Fibroblast of villous mesenchyme (primary cell): ENCODE measurements around the gene ADARB1. TPM values are rescaled to one million over a fixed set of nuclear protein-coding genes. Genes with fewer than 3 reads are reported as not detected.

Experiments used
- DNase-seq: peaks from one replicate; pipeline ENCODE4 v3.0.0-alpha.2; 2010; ENCODE audit warnings: low read depth
- H3K4me3 ChIP-seq: 2 replicates; pipeline ENCODE4 v1.5.1; 2011; ENCODE audit warnings: low read depth, mild to moderate bottlenecking, low read length
- CTCF ChIP-seq: IDR thresholded peaks from 2 replicates; pipeline ENCODE4 v1.5.1; 2012; ENCODE audit warnings: low read depth, mild to moderate bottlenecking, low read length; ENCODE audit not compliant: insufficient read depth
- total RNA-seq: library from RNA; depleted of rRNA; stranded (reverse); fragments of >200 nt; gene quantifications from 2 replicates; pipeline ENCODE4 v1.2.3, GENCODE V29; 2012

Gene ADARB1
- total RNA-seq, 1 donor: 16.4 TPM

- TF ChIP-seq CTCF: no peak
- H3K4me3 ChIP-seq: no peak overlapping the region
- no peak for DNase-seq
These were observed 50.2 kb downstream of the ADARB1 start for GRCh38 chr21:45124596-45124995.

DNA sequence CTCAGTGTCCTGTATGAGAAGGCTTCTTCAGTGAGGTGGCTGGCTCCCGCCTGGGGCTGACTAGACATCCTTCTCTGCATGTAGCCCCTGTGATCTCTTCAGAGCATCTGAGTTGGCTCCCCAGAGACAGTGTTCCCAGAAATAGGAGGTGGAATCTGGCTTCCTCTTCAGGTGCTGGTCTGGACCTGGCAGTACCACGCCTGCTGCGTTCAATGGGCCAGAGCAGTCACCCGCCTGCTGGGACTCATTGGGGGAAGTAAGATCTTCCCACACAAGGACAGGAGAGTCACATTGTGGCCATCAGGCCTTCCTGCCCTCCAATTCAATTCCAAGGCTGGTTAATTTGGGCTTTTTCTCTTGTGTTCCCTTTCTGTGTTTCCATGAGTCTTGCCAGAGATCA lies 51.0 kb downstream of the ADARB1 start:
- no peak for TF ChIP-seq CTCF
- no peak for DNase-seq
- no peak overlapping the region for H3K4me3 ChIP-seq

GRCh38 chr21:45126204-45126626 lies 51.8 kb downstream of the ADARB1 start:
- TF ChIP-seq CTCF: no peak
- no peak for DNase-seq
- no peak overlapping the region for H3K4me3 ChIP-seq

DNA sequence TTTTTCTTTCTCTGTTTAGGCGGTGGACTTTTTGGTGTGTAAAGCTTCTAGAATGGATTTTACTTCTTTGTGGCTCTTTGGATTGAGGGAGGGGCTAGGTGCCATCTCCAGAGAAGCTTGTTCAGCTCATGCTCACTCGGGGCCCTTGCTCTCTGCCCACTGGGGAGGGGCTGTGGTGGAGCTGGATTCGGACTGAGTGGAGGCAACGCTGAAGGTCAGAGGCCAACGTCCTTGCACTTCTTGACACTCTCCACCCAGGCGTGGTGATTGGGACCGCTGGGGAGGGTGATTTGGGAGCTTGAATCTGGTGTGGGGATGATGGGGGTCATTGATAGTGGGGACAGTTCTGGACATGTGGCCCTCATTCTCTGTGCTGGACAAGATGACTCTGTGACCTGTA lies 52.6 kb downstream of the ADARB1 start:
- no peak for DNase-seq
- no peak overlapping the region for H3K4me3 ChIP-seq
- TF ChIP-seq CTCF: no peak

DNA sequence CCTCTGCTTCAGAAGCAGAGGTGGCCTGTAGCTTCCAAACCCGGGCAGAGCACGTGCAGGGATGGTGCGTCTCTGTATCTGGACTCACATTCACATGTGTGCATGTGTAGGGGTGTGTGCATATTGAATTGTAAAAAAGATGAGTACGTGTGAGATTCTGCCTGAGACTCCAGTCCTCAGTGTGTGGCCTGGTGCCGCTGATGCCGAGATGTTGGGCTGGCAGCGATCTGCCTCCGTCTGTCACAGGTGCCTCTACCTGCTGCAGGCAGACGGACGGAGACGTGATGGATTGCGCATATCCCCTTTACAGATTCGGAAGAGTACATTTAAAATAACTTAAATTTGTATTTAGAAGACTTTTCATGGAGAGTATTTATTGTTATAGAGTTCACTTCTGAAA lies 53.6 kb downstream of the ADARB1 start:
- no peak overlapping the region for H3K4me3 ChIP-seq
- DNase-seq: no peak
- no peak for TF ChIP-seq CTCF

DNA sequence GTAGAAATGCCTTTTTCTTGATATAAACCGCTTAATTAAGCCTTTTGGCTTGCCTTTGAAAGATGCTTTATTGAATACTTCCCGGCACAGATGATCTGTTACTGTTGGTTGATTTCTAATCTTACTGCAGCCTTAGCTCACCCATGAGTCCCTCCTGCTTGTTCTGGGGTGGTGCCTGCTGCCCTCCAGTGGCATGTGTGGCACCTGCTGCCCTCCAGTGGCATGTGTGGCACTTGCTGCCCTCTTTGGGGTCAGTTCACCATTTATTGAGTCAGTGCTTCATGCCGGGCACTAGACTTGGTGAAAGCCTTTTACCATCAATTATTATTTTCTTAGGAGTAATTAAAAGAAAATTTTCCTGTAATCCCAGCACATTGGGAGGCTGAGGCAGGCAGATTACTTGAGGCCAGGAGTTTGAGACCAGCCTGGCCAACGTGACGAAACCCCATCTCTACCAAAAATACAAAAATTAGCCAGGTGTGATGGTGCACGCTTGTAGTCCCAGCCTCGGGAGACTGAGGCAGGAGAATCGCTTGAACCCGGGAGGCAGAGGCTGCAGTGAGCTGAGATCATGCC lies 54.3 kb downstream of the ADARB1 start:
- peak; percentile 88 for TF ChIP-seq CTCF
- DNase-seq: peak; percentile 80
- no peak overlapping the region for H3K4me3 ChIP-seq
